Body of pancreas (tissue), 4 donors: ENCODE results near the gene H3-3A.

Experiments
- CTCF ChIP-seq, 7 experiments: fragments of 450-650 bp in 4 of 7; fragments of 200-600 bp in 3 of 7; sonication (generic) in 3 of 7; IDR thresholded peaks; one replicate each; pipeline ENCODE4 v1.5.1; 2016 to 2019; ENCODE audit warnings: antibody characterized with exemption in 7 of 7
- POLR2A ChIP-seq, 3 donors: fragments of 450-650 bp; IDR thresholded peaks; one replicate each; pipeline ENCODE4 v1.6.1; 2016; ENCODE audit warnings: antibody characterized with exemption in 3 of 3, mild to moderate bottlenecking in 2 of 3

- no peak for TF ChIP-seq CTCF (IDR thresholded peaks at IDR 0.05)
- no peak for TF ChIP-seq POLR2A (IDR thresholded peaks at IDR 0.05)
These were observed 38.8 kb upstream of the H3-3A start for GRCh38 chr1:226023735-226024134.
